Keratinocyte (primary cell): ENCODE results near the gene ACTN1. TPM values are rescaled to one million over a fixed set of nuclear protein-coding genes. Genes with fewer than 3 reads are reported as not detected.

Experiments
- DNase-seq: peaks from one replicate; pipeline ENCODE4 v3.0.0-alpha.2; 2011; ENCODE audit warnings: low read depth, missing footprints, low spot score
- FAIRE-seq: peaks from 2 replicates; lab custom pipeline; 2011; peaks lifted over from hg19 to GRCh38; lab: Jason Lieb, UNC
- H2AFZ ChIP-seq: 2 replicates; pipeline ENCODE4 v1.6.0; 2012; ENCODE audit warnings: low read length, control low read depth, inconsistent platforms; ENCODE audit not compliant: control insufficient read depth
- H3K27ac ChIP-seq: 2 replicates; pipeline ENCODE4 v1.5.1; 2011; ENCODE audit warnings: low read length; ENCODE audit not compliant: control insufficient read depth, insufficient read depth
- H3K27me3 ChIP-seq: 3 replicates; pipeline ENCODE4 v1.6.0; 2011; ENCODE audit warnings: low read length; ENCODE audit not compliant: control insufficient read depth, insufficient read depth; ENCODE audit errors: extremely low read depth
- H3K36me3 ChIP-seq, 2 experiments: 2 replicates in 1 of 2; 3 replicates in 1 of 2; pipeline ENCODE4 v1.5.1; 2011; ENCODE audit warnings: low read length in 2 of 2, mild to moderate bottlenecking in 1 of 2; ENCODE audit not compliant: control insufficient read depth in 2 of 2, insufficient read depth in 2 of 2; ENCODE audit errors: extremely low read depth in 1 of 2
- H3K4me1 ChIP-seq: 3 replicates; pipeline ENCODE4 v1.5.1; 2011; ENCODE audit warnings: low read length; ENCODE audit not compliant: control insufficient read depth, insufficient read depth; ENCODE audit errors: extremely low read depth
- H3K4me2 ChIP-seq: 3 replicates; pipeline ENCODE4 v1.6.0; 2011; ENCODE audit warnings: low read depth, low read length; ENCODE audit not compliant: control insufficient read depth, insufficient read depth; ENCODE audit errors: extremely low read depth
- H3K4me3 ChIP-seq, 3 experiments: fragments of 200-600 bp in 1 of 3; sonication (generic) in 1 of 3; 2 replicates in 2 of 3; 3 replicates in 1 of 3; pipeline ENCODE4 v1.5.1; 2011 to 2016; ENCODE audit warnings: low read length in 3 of 3, mild to moderate bottlenecking in 3 of 3, control low read depth in 2 of 3, inconsistent platforms in 1 of 3, low read depth in 1 of 3, mixed read lengths in 1 of 3, mixed run types in 1 of 3, moderate library complexity in 1 of 3; ENCODE audit not compliant: control insufficient read depth in 2 of 3, insufficient read depth in 2 of 3; ENCODE audit errors: extremely low read depth in 1 of 3
- H3K79me2 ChIP-seq: 2 replicates; pipeline ENCODE4 v1.6.0; 2012; ENCODE audit warnings: low read length; ENCODE audit not compliant: control insufficient read depth, insufficient read depth
- H3K9ac ChIP-seq: 3 replicates; pipeline ENCODE4 v1.6.0; 2011; ENCODE audit warnings: low read length; ENCODE audit not compliant: control insufficient read depth, insufficient read depth; ENCODE audit errors: extremely low read depth
- H3K9me1 ChIP-seq: 3 replicates; pipeline ENCODE4 v1.6.0; 2011; ENCODE audit warnings: low read length; ENCODE audit not compliant: control insufficient read depth, insufficient read depth; ENCODE audit errors: extremely low read depth
- H3K9me3 ChIP-seq: 2 replicates; pipeline ENCODE4 v1.5.1; 2012; ENCODE audit warnings: low read depth, low read length; ENCODE audit not compliant: control insufficient read depth
- H4K20me1 ChIP-seq: 3 replicates; pipeline ENCODE4 v1.6.0; 2011; ENCODE audit warnings: low read length; ENCODE audit not compliant: control insufficient read depth, insufficient read depth; ENCODE audit errors: extremely low read depth
- EZH2 ChIP-seq: IDR thresholded peaks from one replicate; pipeline ENCODE4 v1.6.1; 2012; ENCODE audit warnings: inconsistent platforms, mild to moderate bottlenecking, low read length, moderate library complexity
- dilution Hi-C: fragments of 300-500 bp; cut with MboI; formaldehyde crosslinking; loops from one replicate; pipeline ENCODE4 v1.7.0; 2020; ENCODE audit warnings: low sequenced_read_pairs; ENCODE audit not compliant: extremely low pct_ligation_motif_present
- polyA plus RNA-seq, 5 experiments: library from polyadenylated mRNA; depleted of rRNA in 3 of 5; stranded (reverse) in 3 of 5; stranded (forward) in 1 of 5; unstranded in 1 of 5; fragments of >200 nt; gene quantifications; 1 replicate in 1 of 5; 2 replicates in 3 of 5; 3 replicates in 1 of 5; pipeline versions ENCODE4 v1.2.1 to v1.2.3, GENCODE V29; 2011 to 2012; ENCODE audit warnings: missing spikeins in 2 of 5, low read depth in 1 of 5, low replicate concordance in 1 of 5
- TF ChIP-seq, protein P1 (sequence below), 3 experiments: IDR thresholded peaks in 1 of 3; conservative IDR thresholded peaks in 1 of 3; optimal IDR thresholded peaks in 1 of 3; 2 replicates in 2 of 3; 3 replicates in 1 of 3; pipeline versions ENCODE3 to v1.5.1; 2011; ENCODE audit warnings: low read length in 3 of 3, mild to moderate bottlenecking in 3 of 3, moderate library complexity in 2 of 3, control low read depth in 1 of 3, inconsistent platforms in 1 of 3; ENCODE audit not compliant: insufficient read depth in 2 of 3; ENCODE audit errors: extremely low read depth in 1 of 3

Gene ACTN1
- polyA plus RNA-seq, 1 donor (not counting 4 experiments of a cell fraction or from before 2014, with no cell fraction given), result 558 TPM

- H3K27ac ChIP-seq, result peak overlapping the region; percentile 4
- dilution Hi-C loops, result no loop called here
- H4K20me1 ChIP-seq, result peaks cover 86% of the 10 kb centered on the region
- peaks cover 100% of the 10 kb centered on the region for H3K79me2 ChIP-seq
- no peak for TF ChIP-seq EZH2
- TF ChIP-seq, protein P1, sequence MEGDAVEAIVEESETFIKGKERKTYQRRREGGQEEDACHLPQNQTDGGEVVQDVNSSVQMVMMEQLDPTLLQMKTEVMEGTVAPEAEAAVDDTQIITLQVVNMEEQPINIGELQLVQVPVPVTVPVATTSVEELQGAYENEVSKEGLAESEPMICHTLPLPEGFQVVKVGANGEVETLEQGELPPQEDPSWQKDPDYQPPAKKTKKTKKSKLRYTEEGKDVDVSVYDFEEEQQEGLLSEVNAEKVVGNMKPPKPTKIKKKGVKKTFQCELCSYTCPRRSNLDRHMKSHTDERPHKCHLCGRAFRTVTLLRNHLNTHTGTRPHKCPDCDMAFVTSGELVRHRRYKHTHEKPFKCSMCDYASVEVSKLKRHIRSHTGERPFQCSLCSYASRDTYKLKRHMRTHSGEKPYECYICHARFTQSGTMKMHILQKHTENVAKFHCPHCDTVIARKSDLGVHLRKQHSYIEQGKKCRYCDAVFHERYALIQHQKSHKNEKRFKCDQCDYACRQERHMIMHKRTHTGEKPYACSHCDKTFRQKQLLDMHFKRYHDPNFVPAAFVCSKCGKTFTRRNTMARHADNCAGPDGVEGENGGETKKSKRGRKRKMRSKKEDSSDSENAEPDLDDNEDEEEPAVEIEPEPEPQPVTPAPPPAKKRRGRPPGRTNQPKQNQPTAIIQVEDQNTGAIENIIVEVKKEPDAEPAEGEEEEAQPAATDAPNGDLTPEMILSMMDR (optimal IDR thresholded peaks at IDR 0.05 in 1 of 3, IDR thresholded peaks at IDR 0.05 in 1 of 3, conservative IDR thresholded peaks at IDR 0.05 in 1 of 3; ENCODE audit: extremely low read depth in 1 of 3, insufficient read depth in 2 of 3, low read length in 3 of 3), result no peak
- H3K4me2 ChIP-seq, result no peak overlapping the region
- DNase-seq (no peak), FAIRE-seq (no peak)
- H3K4me1 ChIP-seq, result peaks cover 40% of the 10 kb centered on the region
- no peaks in the 10 kb centered on the region for H3K27me3 ChIP-seq
- H3K9me3 ChIP-seq, result no peaks in the 10 kb centered on the region
- no peak overlapping the region for H3K4me3 ChIP-seq
- H3K36me3 ChIP-seq, result peaks cover 15 to 46% of the 10 kb centered on the region in 2 experiments
- no peak overlapping the region for H3K9ac ChIP-seq
- H2AFZ ChIP-seq, result no peak overlapping the region
- H3K9me1 ChIP-seq, result peaks cover 22% of the 10 kb centered on the region
Observed at GRCh38 chr14:68932231-68932630, 46.9 kb downstream of the ACTN1 start.

GRCh38 chr14:68931474-68932051, 47.5 kb downstream of the ACTN1 start:
- no peak overlapping the region for H3K4me2 ChIP-seq
- peaks cover 37% of the 10 kb centered on the region for H3K4me1 ChIP-seq
- H4K20me1 ChIP-seq, result peaks cover 89% of the 10 kb centered on the region
- H3K9me3 ChIP-seq, result no peaks in the 10 kb centered on the region
- dilution Hi-C loops, result no loop called here
- H3K27ac ChIP-seq, result peak overlapping the region; percentile 18
- peaks cover 11 to 50% of the 10 kb centered on the region in 2 experiments for H3K36me3 ChIP-seq
- H3K27me3 ChIP-seq, result no peaks in the 10 kb centered on the region
- no peak overlapping the region for H3K4me3 ChIP-seq
- FAIRE-seq, result no peak
- peaks cover 100% of the 10 kb centered on the region for H3K79me2 ChIP-seq
- H3K9ac ChIP-seq, result no peak overlapping the region
- no peak overlapping the region for H2AFZ ChIP-seq
- H3K9me1 ChIP-seq, result peaks cover 20% of the 10 kb centered on the region
- no peak for DNase-seq
- TF ChIP-seq, protein P1 (optimal IDR thresholded peaks at IDR 0.05 in 1 of 3, IDR thresholded peaks at IDR 0.05 in 1 of 3, conservative IDR thresholded peaks at IDR 0.05 in 1 of 3; ENCODE audit: extremely low read depth in 1 of 3, insufficient read depth in 2 of 3, low read length in 3 of 3), result no peak
- no peak for TF ChIP-seq EZH2
